Ovary (tissue), 9 donors: ENCODE results near the gene ARID1B. TPM values are rescaled to one million over a fixed set of nuclear protein-coding genes. Genes with fewer than 3 reads are reported as not detected.

ENCODE experiments used
- DNase-seq, 5 donors: peaks; one replicate each; pipeline ENCODE4 v3.0.0-alpha.2; 2019 to 2020
- H3K27ac ChIP-seq, 2 donors: fragments of 200-600 bp; one replicate each; pipeline versions ENCODE4 v1.5.1 to v1.8.0; 2019 to 2022
- H3K27me3 ChIP-seq: fragments of 200-600 bp; one replicate; pipeline ENCODE4 v1.8.0; 2022
- H3K36me3 ChIP-seq: fragments of 200-600 bp; sonication (generic); one replicate; pipeline ENCODE4 v1.5.1; 2019
- H3K4me1 ChIP-seq: one replicate; pipeline ENCODE4 v1.8.1; 2013; ENCODE audit warnings: mild to moderate bottlenecking, moderate library complexity; ENCODE audit not compliant: insufficient read depth
- H3K4me3 ChIP-seq: fragments of 200-600 bp; sonication (generic); one replicate; pipeline ENCODE4 v1.5.1; 2017
- H3K9me3 ChIP-seq, 2 donors: fragments of 200-600 bp in 1 of 2; sonication (generic) in 1 of 2; one replicate each; pipeline versions ENCODE4 v1.5.1 to v1.8.1; 2013 to 2019; ENCODE audit warnings: mild to moderate bottlenecking in 1 of 2, moderate library complexity in 1 of 2
- EP300 ChIP-seq: sonication (generic); formaldehyde crosslinking; IDR thresholded peaks from one replicate; pipeline ENCODE4 v1.6.1; 2017; ENCODE audit warnings: antibody characterized with exemption
- POLR2A ChIP-seq: fragments of 450-650 bp; IDR thresholded peaks from one replicate; pipeline ENCODE4 v1.6.1; 2017; ENCODE audit warnings: antibody characterized with exemption, mild to moderate bottlenecking, moderate library complexity
- WGBS, 3 donors: extraction: QIAGEN DNeasy Blood & Tissue Kit in 1 of 3; methylation state at CpG; one replicate each; pipeline versions ENCODE4 v1.1.5 to v1.1.7; 2013 to 2017; 5-methylcytosine and 5-hydroxymethylcytosine counted together
- intact Hi-C, 4 donors: fragments of 100-400 bp; cut with DNase I; formaldehyde crosslinking; loops; one replicate each; pipeline versions ENCODE4 v1.11.0 to v1.15.1; 2022 to 2023
- polyA plus RNA-seq, 2 donors: library from polyadenylated mRNA; stranded (reverse); fragments of 200-250 nt in 1 of 2; fragments of 350-450 nt in 1 of 2; fragmentation: Illumina TruSeq in 1 of 2; extraction: RNeasy Lipid Tissue Mini Kit (QIAGEN cat#74804) in 1 of 2; gene quantifications; one replicate each; pipeline ENCODE4 v1.2.3, GENCODE V29; 2013 to 2014
- total RNA-seq, 7 donors: library from RNA; depleted of rRNA in 2 of 7; stranded (reverse); fragments of >200 nt in 2 of 7; fragmentation: NEBNext Ultra II Directional in 3 of 7; extraction: Animal tissue kit (Norgen Biotek cat#: 25700) in 3 of 7; gene quantifications; one replicate each; pipeline versions ENCODE4 v1.1.0 to v1.2.4, GENCODE V29; 2016 to 2023
- TF ChIP-seq, protein P1 (sequence below), 3 donors: fragments of 450-650 bp in 2 of 3; fragments of 200-600 bp in 1 of 3; IDR thresholded peaks; one replicate each; pipeline versions ENCODE4 v1.5.1 to v1.8.0; 2016 to 2022; ENCODE audit warnings: antibody characterized with exemption in 3 of 3, mild to moderate bottlenecking in 1 of 3
- donor health status: DM: no; HTN: no; CAD: no; lungs with moderate emphysema.
- donor health status: DM: no; HTN: no; CAD: no.
- donor health status: Bipolar disorder and iron deficiency.
- donor health status: DM: yes; HTN: yes; CAD: no.
- donor health status: DM: no; HTN: no; CAD: no.
- donor health status: DM: yes; HTN: yes; CAD: no.

ARID1B gene
- total and polyA plus RNA-seq, 9 donors, result 33.2 to 144 (median 105) TPM

DNA sequence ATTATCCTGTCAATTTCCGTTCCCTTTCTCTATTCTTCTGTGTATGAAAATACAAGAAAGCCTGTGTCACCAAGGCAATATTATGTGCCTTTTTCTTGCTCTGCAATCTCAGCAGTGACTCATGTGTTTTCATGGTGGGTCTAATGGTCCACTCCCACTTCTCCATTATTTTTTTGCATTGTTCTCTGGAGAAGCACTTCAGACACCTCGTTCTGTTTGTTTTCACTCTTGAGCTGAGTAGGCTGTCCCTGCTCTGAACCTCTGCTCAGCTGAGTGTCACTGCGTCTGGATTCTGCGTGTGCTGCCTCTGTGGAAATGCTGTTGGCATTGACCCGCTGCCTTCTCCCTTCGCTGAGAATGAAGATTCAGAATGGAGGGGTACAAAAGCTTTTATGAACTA, 315.6 kb downstream of the ARID1B start:
- Histone ChIP-seq H3K9me3 (no peaks in the 10 kb centered on the region), H3K36me3 (no peaks in the 10 kb centered on the region), H3K27ac (no peak overlapping the region), H3K4me3 (no peak overlapping the region), H3K4me1 (peaks cover 14% of the 10 kb centered on the region), H3K27me3 (no peaks in the 10 kb centered on the region)
- no peak for DNase-seq
- TF ChIP-seq, protein P1, sequence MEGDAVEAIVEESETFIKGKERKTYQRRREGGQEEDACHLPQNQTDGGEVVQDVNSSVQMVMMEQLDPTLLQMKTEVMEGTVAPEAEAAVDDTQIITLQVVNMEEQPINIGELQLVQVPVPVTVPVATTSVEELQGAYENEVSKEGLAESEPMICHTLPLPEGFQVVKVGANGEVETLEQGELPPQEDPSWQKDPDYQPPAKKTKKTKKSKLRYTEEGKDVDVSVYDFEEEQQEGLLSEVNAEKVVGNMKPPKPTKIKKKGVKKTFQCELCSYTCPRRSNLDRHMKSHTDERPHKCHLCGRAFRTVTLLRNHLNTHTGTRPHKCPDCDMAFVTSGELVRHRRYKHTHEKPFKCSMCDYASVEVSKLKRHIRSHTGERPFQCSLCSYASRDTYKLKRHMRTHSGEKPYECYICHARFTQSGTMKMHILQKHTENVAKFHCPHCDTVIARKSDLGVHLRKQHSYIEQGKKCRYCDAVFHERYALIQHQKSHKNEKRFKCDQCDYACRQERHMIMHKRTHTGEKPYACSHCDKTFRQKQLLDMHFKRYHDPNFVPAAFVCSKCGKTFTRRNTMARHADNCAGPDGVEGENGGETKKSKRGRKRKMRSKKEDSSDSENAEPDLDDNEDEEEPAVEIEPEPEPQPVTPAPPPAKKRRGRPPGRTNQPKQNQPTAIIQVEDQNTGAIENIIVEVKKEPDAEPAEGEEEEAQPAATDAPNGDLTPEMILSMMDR (IDR thresholded peaks at IDR 0.05), result no peak
- TF ChIP-seq EP300 (no peak), POLR2A (no peak)
- WGBS, 3 donors, result 68 to 77% (median 76%) methylated on average over 6 of the region's 6 CpGs
- intact Hi-C loops, result no loop called here

DNA sequence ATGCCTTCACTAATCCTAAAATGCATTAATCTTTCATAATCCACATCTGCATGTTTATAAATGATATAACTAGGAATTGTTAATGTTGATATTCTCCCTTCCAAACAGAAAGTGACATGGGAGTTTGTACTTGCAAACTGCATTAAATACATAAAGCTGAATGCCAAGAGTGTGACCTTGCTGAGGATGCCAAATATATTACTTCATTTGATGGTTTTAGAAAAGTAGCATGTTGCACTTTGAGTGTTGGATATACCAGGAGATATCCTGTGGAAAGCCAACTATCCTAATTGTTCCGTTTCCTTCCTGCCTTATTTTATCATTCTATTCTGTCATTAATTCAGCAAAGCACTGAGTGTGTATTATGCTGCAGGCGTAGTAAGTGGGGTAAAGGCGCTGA, 316.4 kb downstream of the ARID1B start:
- intact Hi-C loops, result no loop called here
- H3K27ac ChIP-seq, result no peak overlapping the region
- H3K27me3 ChIP-seq, result no peaks in the 10 kb centered on the region
- H3K9me3 ChIP-seq, result no peaks in the 10 kb centered on the region
- TF ChIP-seq EP300, result no peak
- H3K4me3 ChIP-seq, result no peak overlapping the region
- peaks cover 14% of the 10 kb centered on the region for H3K4me1 ChIP-seq
- H3K36me3 ChIP-seq, result no peaks in the 10 kb centered on the region
- no peak for DNase-seq
- WGBS, 3 donors, result 92 to 95% (median 93%) methylated on average over 3 of the region's 3 CpGs

DNA sequence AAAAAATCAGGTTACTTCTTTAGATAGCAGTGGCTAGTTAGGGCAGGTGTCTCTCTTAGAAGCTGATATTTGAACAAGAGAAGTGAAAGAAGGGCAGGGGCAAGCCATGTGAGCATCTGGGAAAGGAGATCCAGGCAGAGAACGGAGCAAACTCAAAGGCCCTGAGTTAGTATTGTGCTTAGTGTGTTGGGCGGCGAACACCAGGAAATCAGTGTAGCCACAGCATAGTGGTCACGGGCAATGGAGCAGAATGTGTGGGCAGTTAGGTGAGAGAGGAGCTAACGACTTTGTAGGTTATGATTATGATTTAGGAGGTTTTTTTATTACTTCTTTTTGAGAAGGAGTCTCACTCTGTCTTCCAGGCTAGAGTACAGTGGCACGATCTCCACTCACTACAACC, 316.9 kb downstream of the ARID1B start:
- Histone ChIP-seq H3K27ac (no peak overlapping the region), H3K9me3 (no peaks in the 10 kb centered on the region), H3K27me3 (no peaks in the 10 kb centered on the region), H3K36me3 (no peaks in the 10 kb centered on the region), H3K4me3 (no peak overlapping the region), H3K4me1 (peaks cover 14% of the 10 kb centered on the region)
- 95% methylated on average over 6 of the region's 6 CpGs for WGBS, 3 donors
- intact Hi-C loops, result no loop called here
- TF ChIP-seq, protein P1 (IDR thresholded peaks at IDR 0.05), result no peak
- no peak for TF ChIP-seq POLR2A
- TF ChIP-seq EP300, result no peak
- no peak for DNase-seq

DNA sequence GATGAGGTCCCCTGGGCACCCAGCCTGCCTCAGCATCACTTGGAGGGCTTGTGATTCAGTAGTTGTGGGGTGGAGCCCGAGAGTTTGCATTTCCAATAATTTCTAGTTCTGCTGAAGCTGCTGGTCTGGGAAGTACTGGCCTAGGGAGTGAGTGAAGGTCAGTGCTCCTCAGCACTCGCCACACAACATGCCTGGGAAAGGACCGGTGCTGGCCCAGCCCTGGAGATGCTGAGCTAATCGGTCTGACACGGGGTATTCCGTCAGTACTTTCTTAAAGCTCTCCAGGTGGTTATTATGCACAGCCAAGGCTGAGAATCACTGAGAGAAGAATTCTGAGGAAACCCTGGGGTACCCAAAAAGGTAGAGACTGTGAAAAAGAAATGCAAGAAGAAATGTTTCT, 317.9 kb downstream of the ARID1B start:
- Histone ChIP-seq H3K4me1 (peaks cover 9% of the 10 kb centered on the region), H3K4me3 (no peak overlapping the region), H3K27ac (no peak overlapping the region), H3K27me3 (no peaks in the 10 kb centered on the region), H3K9me3 (no peaks in the 10 kb centered on the region), H3K36me3 (no peaks in the 10 kb centered on the region)
- WGBS, 3 donors, result 77 to 87% (median 84%) methylated on average over 6 of the region's 6 CpGs
- intact Hi-C loops, result no loop called here
- TF ChIP-seq POLR2A, result no peak
- TF ChIP-seq, protein P1 (IDR thresholded peaks at IDR 0.05), result no peak
- TF ChIP-seq EP300, result no peak
- DNase-seq, result no peak

DNA sequence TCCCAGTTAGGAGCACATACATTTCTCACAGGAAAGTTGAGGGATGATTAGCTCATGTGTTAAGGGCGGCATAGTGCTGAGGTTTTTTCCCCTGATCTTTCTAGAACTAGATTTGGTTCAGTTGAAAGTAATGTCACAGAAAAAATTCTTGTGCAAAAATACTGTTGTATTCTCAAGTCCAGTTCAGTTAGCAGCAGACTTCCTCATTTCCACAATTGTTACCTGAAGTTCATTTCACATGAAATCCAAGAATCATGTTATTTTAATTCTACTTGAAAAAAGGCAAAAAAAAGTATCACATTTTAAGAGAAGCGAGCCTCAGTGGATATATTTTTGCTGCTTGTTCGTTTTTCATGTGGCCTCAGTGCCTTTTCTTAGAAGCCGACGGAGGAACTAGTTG, 318.4 kb downstream of the ARID1B start:
- H3K36me3 ChIP-seq, result no peaks in the 10 kb centered on the region
- peaks cover 8% of the 10 kb centered on the region for H3K4me1 ChIP-seq
- no peaks in the 10 kb centered on the region for H3K27me3 ChIP-seq
- no peak overlapping the region for H3K4me3 ChIP-seq
- no peaks in the 10 kb centered on the region for H3K9me3 ChIP-seq
- TF ChIP-seq, protein P1 (IDR thresholded peaks at IDR 0.05), result no peak
- no peak for TF ChIP-seq EP300
- TF ChIP-seq POLR2A, result no peak
- no peak overlapping the region for H3K27ac ChIP-seq
- intact Hi-C loops, result no loop called here
- WGBS, 3 donors, result 93 to 99% (median 97%) methylated on average over 5 of the region's 5 CpGs
- DNase-seq, result no peak
